NCI-H1694 treated with DMSO at 0.1 percent for 48 hours (cell line): ENCODE results near the gene MICAL3.
A peak's percentile ranks its signal among the peaks of the same experiment; 100 is the strongest.
"Not testable (repeated sequence)": the region's sequence is repeated elsewhere in the genome, so short reads cannot be mapped to it uniquely, and the experiment has no call there.

ENCODE experiments used
- DNase-seq: peaks from one replicate; lab custom pipeline; 2025; lab: John Stamatoyannopoulos, UW

The MICAL3 gene

GRCh38 chr22:18032455-18033101 lies 8.2 kb upstream of the MICAL3 start:
- no peak for DNase-seq

- no peak for DNase-seq
Observed at GRCh38 chr22:18031695-18032454, 7.5 kb upstream of the MICAL3 start.

GRCh38 chr22:18029686-18030267 lies 5.4 kb upstream of the MICAL3 start:
- DNase-seq, result no peak

GRCh38 chr22:18028817-18029527 lies 4.6 kb upstream of the MICAL3 start:
- no peak for DNase-seq

DNA sequence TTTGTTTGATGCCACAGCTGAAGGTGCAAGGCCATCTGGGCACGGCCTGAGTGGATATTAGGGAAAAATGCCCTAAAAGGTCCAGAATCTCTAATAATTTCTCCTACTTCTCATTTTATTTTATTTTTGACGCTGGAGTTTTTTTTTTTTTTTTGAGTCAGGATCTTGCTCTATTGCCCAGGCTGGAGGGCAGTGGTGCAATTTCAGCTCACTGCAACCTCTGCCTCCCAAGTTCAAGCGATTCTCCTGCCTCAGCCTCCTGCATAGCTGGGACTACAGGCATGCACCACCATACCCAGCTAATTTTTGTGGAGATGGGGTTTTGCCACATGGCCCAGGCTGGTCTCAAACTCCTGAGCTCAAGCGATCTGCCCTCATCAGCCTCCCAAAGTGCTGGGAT lies 1.5 kb upstream of the MICAL3 start:
- DNase-seq, result not testable (repeated sequence)

DNA sequence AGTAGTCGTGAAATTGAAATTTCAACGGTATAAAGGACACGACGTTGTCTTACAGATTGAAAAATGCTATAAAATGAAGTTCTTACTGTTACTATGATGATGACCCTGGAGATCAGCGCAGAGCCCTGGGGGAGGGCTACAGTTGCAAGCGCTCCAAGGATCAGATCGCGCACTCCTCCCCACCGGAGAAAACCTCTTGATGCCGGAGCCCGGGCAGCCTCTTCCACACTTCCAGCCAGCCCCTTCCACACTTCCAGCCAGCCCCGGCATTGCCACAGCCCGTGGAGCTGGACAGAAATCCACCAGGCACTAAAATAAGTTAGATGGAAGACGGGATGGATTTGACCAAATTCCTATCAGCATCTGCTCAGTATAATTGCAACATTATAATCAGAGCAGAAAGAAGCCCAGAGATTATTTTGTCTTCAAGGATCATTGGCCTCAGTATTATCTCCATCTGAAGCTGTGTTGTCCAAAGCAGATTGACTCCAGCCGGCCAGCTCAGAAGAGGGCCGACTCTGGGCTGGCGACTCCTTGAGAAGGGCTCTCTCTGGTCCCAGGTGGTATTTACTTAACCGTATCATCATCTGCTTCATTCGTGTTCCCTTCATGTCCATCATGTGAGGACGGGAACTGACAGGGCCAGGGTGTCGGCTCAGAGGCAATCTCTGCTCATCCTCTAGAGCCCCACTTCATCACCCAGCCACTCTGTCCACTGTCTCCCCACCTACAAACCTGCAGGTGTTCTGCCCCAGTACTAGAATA lies 777 bp upstream of the MICAL3 start:
- DNase-seq, result no peak

DNA sequence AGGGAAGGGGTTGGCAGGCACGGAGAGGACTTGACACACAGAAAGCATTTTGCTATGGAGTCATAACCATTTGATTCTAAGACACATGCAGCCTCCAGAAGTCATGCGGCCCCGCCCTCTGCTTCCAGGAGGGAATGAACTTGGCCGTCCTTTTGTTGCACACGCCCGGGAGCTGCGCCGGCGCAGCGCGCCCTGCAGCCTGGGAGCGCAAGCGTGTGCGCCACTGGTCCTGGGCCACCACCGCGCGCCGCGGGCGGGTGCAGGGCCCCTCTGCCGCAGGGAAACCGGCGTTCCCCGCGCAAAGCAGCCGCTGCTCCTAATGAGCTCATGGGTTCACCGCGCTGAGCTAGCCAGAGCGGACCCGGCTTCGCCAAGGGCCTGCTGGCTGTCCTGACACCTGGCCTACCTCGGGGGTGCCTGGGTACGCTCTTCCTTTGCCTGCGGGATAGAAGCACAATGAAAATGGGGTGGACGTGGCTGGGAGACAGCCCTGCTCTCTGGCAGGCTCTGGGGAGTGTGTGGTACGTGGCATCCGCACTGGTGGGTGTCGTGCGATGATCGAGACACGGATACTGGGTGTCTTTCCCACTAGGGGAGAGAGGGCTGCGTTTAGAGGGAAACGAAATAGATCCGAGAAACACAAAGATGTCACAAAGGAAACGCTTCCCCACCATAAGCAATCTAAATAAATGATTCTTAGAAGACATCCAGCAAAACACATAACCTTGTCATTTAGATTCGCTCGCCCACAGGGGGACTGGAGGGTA lies 669 bp downstream of the MICAL3 start:
- peak; percentile 55 for DNase-seq

DNA sequence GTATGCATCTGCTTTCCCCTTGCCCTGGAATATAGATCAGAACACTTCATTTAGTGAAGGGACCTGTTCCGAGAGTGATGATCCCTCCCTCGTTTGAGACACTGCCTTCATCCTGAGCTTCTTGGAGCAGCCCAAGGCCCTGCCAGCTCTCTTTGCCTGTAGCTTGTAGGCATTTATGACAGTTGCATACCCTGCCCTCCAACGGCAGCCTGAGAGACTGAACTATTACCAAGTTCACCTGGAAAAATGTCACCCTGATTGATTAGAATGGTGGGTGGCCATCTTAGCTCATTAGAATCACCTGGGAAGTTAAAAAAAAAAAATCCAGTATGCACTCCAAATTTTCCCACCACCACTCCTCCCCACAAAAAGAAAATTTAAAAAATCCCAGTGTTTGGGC lies 1.5 kb downstream of the MICAL3 start:
- no peak for DNase-seq

DNA sequence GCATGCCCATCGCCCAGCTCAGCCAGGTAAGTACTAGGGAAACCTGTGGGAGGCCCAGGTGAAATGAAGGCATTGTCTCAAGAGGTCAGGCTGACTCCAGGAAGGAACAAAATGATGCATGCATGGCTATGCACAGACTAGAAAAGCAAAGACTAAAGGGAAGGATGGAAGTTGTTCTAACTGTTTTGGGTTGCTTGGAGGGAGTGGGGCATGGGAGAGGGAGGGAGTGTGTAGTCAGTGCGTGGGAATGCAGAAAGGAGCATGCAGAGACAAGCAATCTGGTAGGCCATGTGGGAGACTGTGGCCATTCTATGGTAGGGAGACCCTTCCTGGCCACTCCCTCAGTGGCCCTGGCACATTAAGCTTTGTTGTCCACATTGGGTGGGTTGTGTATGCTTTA lies 2.9 kb downstream of the MICAL3 start:
- DNase-seq, result no peak

DNA sequence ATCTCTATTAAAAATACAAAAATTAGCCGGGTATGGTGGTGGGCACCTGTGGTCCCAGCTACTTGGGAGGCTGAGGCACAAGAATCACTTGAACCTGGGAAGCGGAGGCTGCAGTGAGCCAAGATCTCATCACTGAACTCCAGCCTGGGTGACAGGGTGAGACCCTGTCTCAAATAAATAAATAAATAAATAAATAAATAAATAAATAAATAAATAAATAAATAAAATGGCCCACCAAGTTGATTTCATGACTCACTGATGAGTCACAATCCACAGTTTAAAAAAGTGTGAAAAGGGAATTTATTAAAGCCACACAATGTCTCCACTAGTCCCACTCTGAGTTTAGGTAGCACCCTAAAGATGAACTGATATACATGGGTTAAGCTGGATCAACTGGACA lies 3.6 kb downstream of the MICAL3 start:
- not testable (repeated sequence) for DNase-seq

GRCh38 chr22:18013947-18014346 lies 10.4 kb downstream of the MICAL3 start:
- no peak for DNase-seq

GRCh38 chr22:18013436-18013835 lies 10.9 kb downstream of the MICAL3 start:
- DNase-seq, result no peak

GRCh38 chr22:18012531-18012930 lies 11.8 kb downstream of the MICAL3 start:
- no peak for DNase-seq

- no peak for DNase-seq
Observed at GRCh38 chr22:18010266-18010665, 14.1 kb downstream of the MICAL3 start.

DNA sequence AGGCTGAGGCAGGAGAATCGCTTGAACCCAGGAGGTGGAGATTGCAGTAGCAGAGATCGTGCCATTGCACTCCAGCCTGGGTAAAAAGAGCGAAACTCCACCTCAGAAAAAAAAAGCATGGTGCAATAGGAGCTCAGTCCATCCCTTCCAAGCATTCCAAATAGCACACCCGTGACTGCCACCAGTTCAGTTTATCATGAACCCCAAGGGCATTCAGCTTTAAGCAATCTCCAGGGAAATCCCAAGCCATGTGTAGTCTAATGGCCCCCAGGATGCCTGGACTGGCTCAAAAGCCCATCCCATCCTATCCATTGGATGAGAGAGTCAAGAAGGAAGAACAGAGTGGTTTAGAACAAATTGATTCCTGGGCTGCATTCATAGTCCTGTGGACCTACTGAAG lies 16.2 kb downstream of the MICAL3 start:
- no peak for DNase-seq

DNA sequence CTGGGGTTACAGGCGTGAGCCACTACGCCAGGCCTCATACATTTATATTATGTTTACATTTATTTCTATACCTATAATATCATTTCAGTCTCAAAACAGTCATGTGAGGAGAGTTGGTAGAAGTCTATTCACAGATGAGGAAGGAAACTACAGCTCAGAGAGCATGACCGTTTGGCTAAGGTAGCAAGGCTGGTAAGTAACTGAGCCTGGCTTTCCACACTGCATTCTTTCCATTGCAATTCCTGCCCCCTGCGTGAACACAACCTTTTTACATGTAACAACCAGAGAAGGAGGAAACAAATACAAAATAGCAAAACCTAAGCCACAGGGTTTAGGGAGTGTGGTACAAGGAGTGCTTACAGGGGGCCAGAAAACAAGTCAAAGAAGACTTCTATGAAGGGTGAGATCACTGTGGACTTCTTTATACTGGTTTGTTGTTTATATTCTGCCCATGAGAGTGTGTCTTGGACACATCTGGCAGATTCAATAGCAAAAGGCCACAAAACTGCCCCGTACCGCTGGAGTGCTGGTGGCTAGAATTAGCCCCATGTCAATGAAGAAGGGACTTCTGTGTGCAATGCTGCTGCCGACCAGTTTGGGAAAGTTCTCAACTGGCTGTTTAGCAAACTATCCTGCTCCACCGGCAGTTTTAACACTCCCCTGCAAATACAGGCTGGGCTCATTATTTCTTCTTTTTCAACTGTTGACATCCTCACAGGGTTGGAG lies 19.0 kb downstream of the MICAL3 start:
- DNase-seq, result no peak

DNA sequence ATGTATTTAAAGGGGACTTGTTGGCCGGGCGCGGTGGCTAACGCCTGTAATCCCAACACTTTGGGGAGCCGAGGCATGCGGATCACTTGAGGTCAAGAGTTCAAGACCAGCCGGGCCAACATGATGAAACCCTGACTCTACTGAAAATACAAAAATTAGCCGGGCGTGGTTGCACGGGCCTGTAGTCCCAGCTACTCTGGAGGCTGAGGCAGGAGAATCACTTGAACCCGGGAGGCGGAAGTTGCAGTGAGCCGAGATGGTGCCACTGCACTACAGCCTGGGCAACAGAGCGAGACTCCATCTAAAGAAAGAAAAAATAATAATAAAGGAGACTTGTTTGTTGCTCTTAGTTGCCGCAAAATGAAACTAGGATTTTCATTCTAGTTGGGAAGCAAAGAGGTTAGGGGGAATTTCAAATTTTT lies 22.5 kb downstream of the MICAL3 start:
- not testable (repeated sequence) for DNase-seq

- peak; percentile 92 for DNase-seq
Observed at GRCh38 chr22:18001040-18001893, 23.1 kb downstream of the MICAL3 start.

GRCh38 chr22:18000441-18001039 lies 23.8 kb downstream of the MICAL3 start:
- DNase-seq, result no peak
